Smooth muscle cell (in vitro differentiated cells): ENCODE measurements around the gene VSX2. TPM values are rescaled to one million over a fixed set of nuclear protein-coding genes. Genes with fewer than 3 reads are reported as not detected.

Experiments used
- DNase-seq: peaks from one replicate; lab custom pipeline; 2025; ENCODE audit not compliant: unreplicated experiment; lab: John Stamatoyannopoulos, UW
- H2AFZ ChIP-seq: fragments of 200-600 bp; sonication (generic); 2 replicates; pipeline ENCODE4 v1.6.0; 2016; ENCODE audit warnings: antibody characterized with exemption, low read depth, mild to moderate bottlenecking
- H3F3A ChIP-seq: fragments of 200-600 bp; sonication (generic); 2 replicates; pipeline ENCODE4 v1.6.0; 2017; ENCODE audit warnings: antibody characterized with exemption, low read depth
- H3K27ac ChIP-seq: fragments of 200-600 bp; sonication (generic); 2 replicates; pipeline ENCODE4 v1.5.1; 2016; ENCODE audit warnings: low read depth, mild to moderate bottlenecking
- H3K27me3 ChIP-seq: fragments of 200-600 bp; sonication (generic); 2 replicates; pipeline ENCODE4 v1.6.1; 2016; ENCODE audit warnings: low read depth, mild to moderate bottlenecking
- H3K36me3 ChIP-seq: fragments of 200-600 bp; sonication (generic); 2 replicates; pipeline ENCODE4 v1.5.1; 2016; ENCODE audit warnings: low read depth
- H3K4me1 ChIP-seq: fragments of 200-600 bp; sonication (generic); 2 replicates; pipeline ENCODE4 v1.5.1; 2016; ENCODE audit warnings: low read depth
- H3K4me2 ChIP-seq: fragments of 200-600 bp; sonication (generic); 2 replicates; pipeline ENCODE4 v1.6.0; 2016; ENCODE audit warnings: mild to moderate bottlenecking
- H3K4me3 ChIP-seq: fragments of 200-600 bp; sonication (generic); 2 replicates; pipeline ENCODE4 v1.5.1; 2016; ENCODE audit warnings: mild to moderate bottlenecking
- H3K79me2 ChIP-seq: fragments of 200-600 bp; sonication (generic); 2 replicates; pipeline ENCODE4 v1.6.0; 2016; ENCODE audit warnings: low read depth, mild to moderate bottlenecking
- H3K9ac ChIP-seq: fragments of 200-600 bp; sonication (generic); 2 replicates; pipeline ENCODE4 v1.6.0; 2016; ENCODE audit warnings: low read depth
- H3K9me3 ChIP-seq: fragments of 200-600 bp; sonication (generic); replicated peaks from 2 replicates; pipeline ENCODE4 v1.5.1; 2016; ENCODE audit warnings: low read depth
- H4K20me1 ChIP-seq: fragments of 200-600 bp; sonication (generic); 2 replicates; pipeline ENCODE4 v1.6.0; 2016; ENCODE audit warnings: low read depth
- CTCF ChIP-seq: fragments of 200-600 bp; sonication (generic); IDR thresholded peaks from 2 replicates; pipeline ENCODE4 v1.5.1; 2017; ENCODE audit warnings: borderline replicate concordance, mild to moderate bottlenecking, antibody characterized with exemption; ENCODE audit not compliant: insufficient read depth, poor library complexity, severe bottlenecking
- WGBS: methylation state at CpG from one replicate; pipeline ENCODE4 v1.1.7; 2016; ENCODE audit warnings: low lambda C conversion rate; 5-methylcytosine and 5-hydroxymethylcytosine counted together
- polyA plus RNA-seq: library from polyadenylated mRNA; unstranded; fragments of >200 nt; fragmentation: Nextera tagmentation; extraction: Ambion mirVana; gene quantifications from 2 replicates; pipeline ENCODE4 v1.2.1, GENCODE V29; 2016
- total RNA-seq: library from RNA; depleted of rRNA; stranded (reverse); fragments of >200 nt; gene quantifications from 2 replicates; pipeline ENCODE4 v1.2.3, GENCODE V29; 2014

Gene VSX2
- total and polyA plus RNA-seq, 2 experiments from 2014 or later: not detected

GRCh38 chr14:74220991-74221390 lies 18.3 kb upstream of the VSX2 start:
- Histone ChIP-seq H3K27me3 (peaks cover 72% of the 10 kb centered on the region), H3K9me3 (no peaks in the 10 kb centered on the region), H2AFZ (no peak overlapping the region), H3K4me1 (no peaks in the 10 kb centered on the region), H3K4me3 (no peak overlapping the region), H3K36me3 (no peaks in the 10 kb centered on the region), H3K27ac (no peak overlapping the region), H3F3A (no peaks in the 10 kb centered on the region), H3K9ac (no peak overlapping the region), H3K79me2 (no peaks in the 10 kb centered on the region), H4K20me1 (no peaks in the 10 kb centered on the region), H3K4me2 (no peak overlapping the region)
- TF ChIP-seq CTCF: no peak
- WGBS: 86% methylated on average over 6 of the region's 6 CpGs
- no peak for DNase-seq

GRCh38 chr14:74221741-74222140 lies 17.5 kb upstream of the VSX2 start:
- TF ChIP-seq CTCF: no peak
- Histone ChIP-seq H3K4me3 (no peak overlapping the region), H3K4me1 (no peaks in the 10 kb centered on the region), H3K36me3 (no peaks in the 10 kb centered on the region), H3F3A (no peaks in the 10 kb centered on the region), H3K79me2 (no peaks in the 10 kb centered on the region), H3K4me2 (no peak overlapping the region), H2AFZ (no peak overlapping the region), H4K20me1 (no peaks in the 10 kb centered on the region), H3K27me3 (peaks cover 67% of the 10 kb centered on the region), H3K9me3 (no peaks in the 10 kb centered on the region), H3K27ac (no peak overlapping the region), H3K9ac (no peak overlapping the region)
- DNase-seq: no peak
- 90% methylated on average over 7 of the region's 7 CpGs for WGBS

GRCh38 chr14:74223016-74223415 lies 16.2 kb upstream of the VSX2 start:
- no peaks in the 10 kb centered on the region for H4K20me1 ChIP-seq
- no peak overlapping the region for H3K4me3 ChIP-seq
- WGBS: 75% methylated on average over 6 of the region's 6 CpGs
- H3K27ac ChIP-seq: no peak overlapping the region
- no peaks in the 10 kb centered on the region for H3K36me3 ChIP-seq
- H3K79me2 ChIP-seq: no peaks in the 10 kb centered on the region
- no peaks in the 10 kb centered on the region for H3K4me1 ChIP-seq
- peaks cover 65% of the 10 kb centered on the region for H3K27me3 ChIP-seq
- no peak overlapping the region for H3K9ac ChIP-seq
- TF ChIP-seq CTCF: no peak
- no peak overlapping the region for H2AFZ ChIP-seq
- H3K4me2 ChIP-seq: no peak overlapping the region
- H3K9me3 ChIP-seq: no peaks in the 10 kb centered on the region
- H3F3A ChIP-seq: no peaks in the 10 kb centered on the region
- no peak for DNase-seq

- no peak overlapping the region for H3K9ac ChIP-seq
- H3K4me1 ChIP-seq: no peaks in the 10 kb centered on the region
- H3K9me3 ChIP-seq: no peaks in the 10 kb centered on the region
- 94% methylated on average over 8 of the region's 8 CpGs for WGBS
- no peak overlapping the region for H2AFZ ChIP-seq
- H3K79me2 ChIP-seq: no peaks in the 10 kb centered on the region
- no peak for DNase-seq
- no peaks in the 10 kb centered on the region for H3F3A ChIP-seq
- H3K4me2 ChIP-seq: no peak overlapping the region
- peaks cover 81% of the 10 kb centered on the region for H3K27me3 ChIP-seq
- H3K36me3 ChIP-seq: no peaks in the 10 kb centered on the region
- H3K4me3 ChIP-seq: no peak overlapping the region
- no peak overlapping the region for H3K27ac ChIP-seq
- no peaks in the 10 kb centered on the region for H4K20me1 ChIP-seq
- no peak for TF ChIP-seq CTCF
These were observed 7.5 kb upstream of the VSX2 start for GRCh38 chr14:74231784-74232183.
